Epithelial cell of proximal tubule (primary cell): Measurements from ENCODE around the gene HIGD1A. TPM values are rescaled to one million over a fixed set of nuclear protein-coding genes. Genes with fewer than 3 reads are reported as not detected.
A peak's percentile ranks its signal among the peaks of the same experiment; 100 is the strongest.

Source experiments
- DNase-seq: peaks from one replicate; pipeline ENCODE4 v3.0.0-alpha.2; 2011; ENCODE audit warnings: low read depth
- H3K4me3 ChIP-seq: 2 replicates; pipeline ENCODE4 v1.5.1; 2011; ENCODE audit warnings: low read depth, mild to moderate bottlenecking, low read length
- CTCF ChIP-seq: conservative IDR thresholded peaks from 2 replicates; pipeline ENCODE4 v1.5.1; 2012; ENCODE audit warnings: low read depth, mild to moderate bottlenecking, low read length
- total RNA-seq: library from RNA; depleted of rRNA; stranded (reverse); fragments of >200 nt; gene quantifications from 2 replicates; pipeline ENCODE4 v1.2.3, GENCODE V29; 2015

HIGD1A gene
- total RNA-seq, 1 donor from 2014 or later: 247 TPM

- no peak overlapping the region for H3K4me3 ChIP-seq
- DNase-seq: no peak
- no peak for TF ChIP-seq CTCF
Observed at GRCh38 chr3:42841332-42841731, 37.0 kb upstream of the HIGD1A start.

- peak; percentile 69 for TF ChIP-seq CTCF
- peak overlapping the region; percentile 18 for H3K4me3 ChIP-seq
- no peak for DNase-seq
Observed at GRCh38 chr3:42839616-42840015, 35.3 kb upstream of the HIGD1A start.

GRCh38 chr3:42838571-42838970, 34.3 kb upstream of the HIGD1A start:
- no peak for TF ChIP-seq CTCF
- no peak overlapping the region for H3K4me3 ChIP-seq
- no peak for DNase-seq

- no peak for DNase-seq
- no peak for TF ChIP-seq CTCF
- no peak overlapping the region for H3K4me3 ChIP-seq
Observed at GRCh38 chr3:42836150-42837123, 32.1 kb upstream of the HIGD1A start.

GRCh38 chr3:42831321-42831713, 27.0 kb upstream of the HIGD1A start:
- no peak for DNase-seq

GRCh38 chr3:42830437-42831320, 26.4 kb upstream of the HIGD1A start:
- no peak overlapping the region for H3K4me3 ChIP-seq
- no peak for DNase-seq
- peak; percentile 89 for TF ChIP-seq CTCF

More at GRCh38 chr3:42831321-42831713, 27.0 kb upstream of the HIGD1A start:
- peak; percentile 83 for TF ChIP-seq CTCF
- H3K4me3 ChIP-seq: no peak overlapping the region
